SK-N-SH (cell line): ENCODE data around the gene KDM1A. TPM values are rescaled to one million over a fixed set of nuclear protein-coding genes. Genes with fewer than 3 reads are reported as not detected.

Experiments used
- CTCF ChIA-PET: fragments of 300-600, 350-600 bp; formaldehyde crosslinking; extraction: SDS; loops from one replicate; lab custom pipeline; 2021; lab: Yijun Ruan, JAX
- POLR2A ChIA-PET: fragments of 350-600 bp; sonication (Branson Sonifier 250); formaldehyde crosslinking; extraction: SDS; loops from one replicate; lab custom pipeline; 2020; ENCODE audit warnings: antibody characterized with exemption, inconsistent platforms; lab: Yijun Ruan, JAX
- DNase-seq: peaks from one replicate; pipeline ENCODE4 v3.0.0; 2012
- H2AFZ ChIP-seq: fragments of 200-600 bp; sonication (generic); 2 replicates; pipeline ENCODE4 v1.8.1; 2016; ENCODE audit warnings: antibody characterized with exemption, mild to moderate bottlenecking, low read depth
- H3F3A ChIP-seq: fragments of 200-600 bp; sonication (generic); replicated peaks from 2 replicates; pipeline ENCODE3; 2016; ENCODE audit warnings: antibody characterized with exemption, mild to moderate bottlenecking; ENCODE audit not compliant: insufficient read depth
- H3K27ac ChIP-seq, 2 experiments: fragments of 200-500 bp in 1 of 2; fragments of 200-600 bp in 1 of 2; sonication (Bioruptor generic) in 1 of 2; sonication (generic), shearing (Covaris generic) in 1 of 2; 2 replicates each; pipeline versions ENCODE4 v1.5.1 to v1.6.1; 2014 to 2016; ENCODE audit warnings: low read depth in 2 of 2, inconsistent platforms in 1 of 2, low read length in 1 of 2, mild to moderate bottlenecking in 1 of 2, mixed read lengths in 1 of 2
- H3K27me3 ChIP-seq: fragments of 200-600 bp; sonication (generic), shearing (Covaris generic); 2 replicates; pipeline ENCODE4 v1.6.1; 2016; ENCODE audit warnings: mixed run types; ENCODE audit not compliant: insufficient read depth
- H3K36me3 ChIP-seq, 2 experiments: fragments of 200-500 bp in 1 of 2; fragments of 200-600 bp in 1 of 2; sonication (Bioruptor generic) in 1 of 2; sonication (generic) in 1 of 2; replicated peaks in 1 of 2; 2 replicates each; pipeline versions ENCODE3 to v1.5.1; 2014 to 2016; ENCODE audit warnings: low read length in 1 of 2, mild to moderate bottlenecking in 1 of 2; ENCODE audit not compliant: insufficient read depth in 2 of 2, control insufficient read depth in 1 of 2
- H3K4me1 ChIP-seq, 2 experiments: fragments of 200-500 bp in 1 of 2; fragments of 200-600 bp in 1 of 2; sonication (Bioruptor generic) in 1 of 2; sonication (generic), shearing (Covaris generic) in 1 of 2; 2 replicates each; pipeline versions ENCODE4 v1.5.1 to v1.6.1; 2014 to 2016; ENCODE audit warnings: low read depth in 1 of 2, low read length in 1 of 2, mixed run types in 1 of 2; ENCODE audit not compliant: insufficient read depth in 2 of 2, control insufficient read depth in 1 of 2
- H3K4me2 ChIP-seq: fragments of 200-600 bp; sonication (generic), shearing (Covaris generic); 2 replicates; pipeline ENCODE4 v1.6.1; 2017; ENCODE audit warnings: mixed run types
- H3K4me3 ChIP-seq, 2 experiments: fragments of 200-500 bp in 1 of 2; fragments of 200-600 bp in 1 of 2; sonication (Bioruptor generic) in 1 of 2; sonication (generic), shearing (Covaris generic) in 1 of 2; 2 replicates each; pipeline versions ENCODE4 v1.5.1 to v1.8.1; 2014 to 2016; ENCODE audit warnings: low read depth in 2 of 2, inconsistent platforms in 1 of 2, low read length in 1 of 2, mild to moderate bottlenecking in 1 of 2, mixed read lengths in 1 of 2, moderate library complexity in 1 of 2
- H3K79me2 ChIP-seq: fragments of 200-600 bp; sonication (generic); 2 replicates; pipeline ENCODE4 v1.8.1; 2017; ENCODE audit warnings: mild to moderate bottlenecking; ENCODE audit not compliant: insufficient read depth
- H3K9ac ChIP-seq: fragments of 200-600 bp; sonication (generic); 2 replicates; pipeline ENCODE4 v1.6.1; 2017; ENCODE audit warnings: mixed run types
- H3K9me2 ChIP-seq: fragments of 200-600 bp; sonication (generic); 2 replicates; pipeline ENCODE4 v1.6.1; 2017; ENCODE audit warnings: mixed run types
- H3K9me3 ChIP-seq: fragments of 200-600 bp; sonication (generic); 2 replicates; pipeline ENCODE4 v1.6.1; 2017; ENCODE audit warnings: mixed run types, mild to moderate bottlenecking, moderate library complexity
- H4K20me1 ChIP-seq: fragments of 200-600 bp; sonication (generic); 2 replicates; pipeline ENCODE4 v1.6.1; 2017; ENCODE audit warnings: mild to moderate bottlenecking, mixed run types; ENCODE audit not compliant: insufficient read depth
- CHD2 ChIP-seq: fragments of 150-350 bp; IDR thresholded peaks from 2 replicates; pipeline ENCODE4 v1.6.1; 2018; ENCODE audit warnings: low read length; ENCODE audit not compliant: partially characterized antibody
- ELF1 ChIP-seq: IDR thresholded peaks from 2 replicates; pipeline ENCODE4 v1.4.0; 2012
- EZH2phosphoT487 ChIP-seq: fragments of 200-600 bp; sonication (generic); IDR thresholded peaks from 2 replicates; pipeline ENCODE4 v1.6.1; 2017; ENCODE audit warnings: low read depth, mixed run types, mild to moderate bottlenecking, antibody characterized with exemption, moderate library complexity, borderline replicate concordance
- FOSL2 ChIP-seq: IDR thresholded peaks from 2 replicates; pipeline ENCODE4 v1.4.0; 2012; ENCODE audit warnings: low read depth, mild to moderate bottlenecking, moderate library complexity, borderline replicate concordance
- FOXJ3 ChIP-seq: sonication (generic); formaldehyde crosslinking; IDR thresholded peaks from 2 replicates; pipeline ENCODE4 v1.5.1; 2020; ENCODE audit warnings: mild to moderate bottlenecking, missing genetic modification reagents
- GATA2 ChIP-seq: sonication (generic); formaldehyde crosslinking; IDR thresholded peaks from 2 replicates; pipeline ENCODE4 v1.5.0; 2020; ENCODE audit warnings: mild to moderate bottlenecking, missing genetic modification reagents
- JUND ChIP-seq: IDR thresholded peaks from 2 replicates; pipeline ENCODE4 v1.4.0; 2012
- MEF2A ChIP-seq: IDR thresholded peaks from 2 replicates; pipeline ENCODE4 v1.4.0; 2012; ENCODE audit warnings: low read depth, borderline replicate concordance
- MXI1 ChIP-seq: IDR thresholded peaks from 2 replicates; pipeline ENCODE4 v1.6.1; 2012; ENCODE audit warnings: mild to moderate bottlenecking, low read depth, low read length, improper control_type of control experiment
- NFIC ChIP-seq: IDR thresholded peaks from 2 replicates; pipeline ENCODE4 v1.4.0; 2012; ENCODE audit warnings: borderline replicate concordance
- NRF1 ChIP-seq: IDR thresholded peaks from 2 replicates; pipeline ENCODE4 v1.6.1; 2012; ENCODE audit warnings: low read depth, mild to moderate bottlenecking, low read length
- RAD21 ChIP-seq: IDR thresholded peaks from 2 replicates; pipeline ENCODE4 v1.6.1; 2012; ENCODE audit warnings: mild to moderate bottlenecking, low read length
- REST ChIP-seq: IDR thresholded peaks from 2 replicates; pipeline ENCODE4 v1.6.1; 2012; ENCODE audit warnings: mild to moderate bottlenecking, low read depth, low read length, moderate library complexity
- RFX5 ChIP-seq: IDR thresholded peaks from 2 replicates; pipeline ENCODE4 v1.6.1; 2012; ENCODE audit warnings: mild to moderate bottlenecking, improper control_type of control experiment, low read length
- RXRA ChIP-seq: IDR thresholded peaks from 2 replicates; pipeline ENCODE4 v1.4.0; 2012; ENCODE audit warnings: low read depth, mild to moderate bottlenecking, borderline replicate concordance
- SMC3 ChIP-seq: IDR thresholded peaks from 2 replicates; pipeline ENCODE4 v1.6.1; 2012; ENCODE audit warnings: low read depth, low read length, improper control_type of control experiment
- TCF12 ChIP-seq: IDR thresholded peaks from 2 replicates; pipeline ENCODE4 v1.4.0; 2012
- USF1 ChIP-seq: IDR thresholded peaks from 2 replicates; pipeline ENCODE4 v1.4.0; 2012; ENCODE audit warnings: low read depth, borderline replicate concordance
- WGBS: methylation state at CpG from one replicate; pipeline ENCODE4 v1.1.6; 2017; ENCODE audit warnings: low lambda C conversion rate; 5-methylcytosine and 5-hydroxymethylcytosine counted together
- polyA plus RNA-seq, 3 experiments: library from polyadenylated mRNA; depleted of rRNA; stranded (reverse); fragments of >200 nt; gene quantifications; 2 replicates each; pipeline ENCODE4 v1.2.3, GENCODE V29; 2012
- TF ChIP-seq, protein P1 (sequence below): IDR thresholded peaks from 2 replicates; pipeline ENCODE4; 2012
- TF ChIP-seq, protein P2 (sequence below): IDR thresholded peaks from 2 replicates; pipeline ENCODE4 v1.4.0; 2012; ENCODE audit warnings: low read depth
- TF ChIP-seq, protein P3 (sequence below): IDR thresholded peaks from 2 replicates; pipeline ENCODE4 v1.4.0; 2012; ENCODE audit warnings: low read depth, borderline replicate concordance

KDM1A gene
- polyA plus RNA-seq, 1 of the 3 experiments (the other 2 are of a cell fraction) = 71.0 TPM

GRCh38 chr1:23084880-23085279 lies 65.6 kb downstream of the KDM1A start (continued):
- TF ChIP-seq, protein P1, sequence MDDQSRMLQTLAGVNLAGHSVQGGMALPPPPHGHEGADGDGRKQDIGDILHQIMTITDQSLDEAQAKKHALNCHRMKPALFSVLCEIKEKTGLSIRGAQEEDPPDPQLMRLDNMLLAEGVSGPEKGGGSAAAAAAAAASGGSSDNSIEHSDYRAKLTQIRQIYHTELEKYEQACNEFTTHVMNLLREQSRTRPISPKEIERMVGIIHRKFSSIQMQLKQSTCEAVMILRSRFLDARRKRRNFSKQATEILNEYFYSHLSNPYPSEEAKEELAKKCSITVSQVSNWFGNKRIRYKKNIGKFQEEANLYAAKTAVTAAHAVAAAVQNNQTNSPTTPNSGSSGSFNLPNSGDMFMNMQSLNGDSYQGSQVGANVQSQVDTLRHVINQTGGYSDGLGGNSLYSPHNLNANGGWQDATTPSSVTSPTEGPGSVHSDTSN = no peak
- no peak for TF ChIP-seq ELF1

- CTCF ChIA-PET = interaction anchor here (1.1 to 3.7 kb wide), 5 partner anchors 10 to 109 kb away, joined by 3 to 25 read pairs (median 5); no protein-coding TSS in a partner anchor
These were observed 66.4 kb downstream of the KDM1A start for GRCh38 chr1:23085696-23086095.

More at GRCh38 chr1:23085696-23086095, 66.4 kb downstream of the KDM1A start:
- POLR2A ChIA-PET = no interaction called here
- WGBS = 100% methylated on average over 2 of the region's 3 CpGs
- Histone ChIP-seq H2AFZ (no peak overlapping the region), H3K9me3 (no peaks in the 10 kb centered on the region), H4K20me1 (peaks cover 13% of the 10 kb centered on the region), H3K79me2 (peaks cover 11% of the 10 kb centered on the region; the same call in 1 of the 2 replicates), H3K36me3 (peaks cover 56 to 92% of the 10 kb centered on the region in 2 experiments), H3K27ac (no peak overlapping the region), H3K4me1 (no peaks in the 10 kb centered on the region), H3K4me2 (no peak overlapping the region), H3K27me3 (no peaks in the 10 kb centered on the region), H3F3A (peaks cover 9% of the 10 kb centered on the region), H3K9me2 (no peaks in the 10 kb centered on the region), H3K4me3 (no peak overlapping the region), H3K9ac (no peak overlapping the region)
- DNase-seq = no peak
- TF ChIP-seq SMC3 (no peak), NRF1 (no peak), JUND (no peak), FOSL2 (no peak), MXI1 (no peak), RXRA (no peak), ELF1 (no peak), GATA2 (no peak), TCF12 (no peak), REST (no peak), USF1 (no peak), RFX5 (no peak), FOXJ3 (no peak), CHD2 (no peak), EZH2phosphoT487 (no peak), NFIC (no peak), RAD21 (no peak), MEF2A (no peak)
- TF ChIP-seq, protein P2, sequence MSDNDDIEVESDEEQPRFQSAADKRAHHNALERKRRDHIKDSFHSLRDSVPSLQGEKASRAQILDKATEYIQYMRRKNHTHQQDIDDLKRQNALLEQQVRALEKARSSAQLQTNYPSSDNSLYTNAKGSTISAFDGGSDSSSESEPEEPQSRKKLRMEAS = no peak
- TF ChIP-seq, protein P3, sequence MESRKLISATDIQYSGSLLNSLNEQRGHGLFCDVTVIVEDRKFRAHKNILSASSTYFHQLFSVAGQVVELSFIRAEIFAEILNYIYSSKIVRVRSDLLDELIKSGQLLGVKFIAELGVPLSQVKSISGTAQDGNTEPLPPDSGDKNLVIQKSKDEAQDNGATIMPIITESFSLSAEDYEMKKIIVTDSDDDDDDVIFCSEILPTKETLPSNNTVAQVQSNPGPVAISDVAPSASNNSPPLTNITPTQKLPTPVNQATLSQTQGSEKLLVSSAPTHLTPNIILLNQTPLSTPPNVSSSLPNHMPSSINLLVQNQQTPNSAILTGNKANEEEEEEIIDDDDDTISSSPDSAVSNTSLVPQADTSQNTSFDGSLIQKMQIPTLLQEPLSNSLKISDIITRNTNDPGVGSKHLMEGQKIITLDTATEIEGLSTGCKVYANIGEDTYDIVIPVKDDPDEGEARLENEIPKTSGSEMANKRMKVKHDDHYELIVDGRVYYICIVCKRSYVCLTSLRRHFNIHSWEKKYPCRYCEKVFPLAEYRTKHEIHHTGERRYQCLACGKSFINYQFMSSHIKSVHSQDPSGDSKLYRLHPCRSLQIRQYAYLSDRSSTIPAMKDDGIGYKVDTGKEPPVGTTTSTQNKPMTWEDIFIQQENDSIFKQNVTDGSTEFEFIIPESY = no peak
